Astrocyte (in vitro differentiated cells and primary cell): ENCODE data around the gene TEAD1. TPM values are rescaled to one million over a fixed set of nuclear protein-coding genes. Genes with fewer than 3 reads are reported as not detected.

ENCODE experiments used
- DNase-seq: peaks from one replicate; pipeline ENCODE4 v3.0.0-alpha.2; 2010; ENCODE audit warnings: low read depth
- FAIRE-seq: peaks from 2 replicates; lab custom pipeline; 2011; peaks lifted over from hg19 to GRCh38; lab: Jason Lieb, UNC
- H2AFZ ChIP-seq: 2 replicates; pipeline ENCODE4 v1.6.0; 2012; ENCODE audit warnings: low read depth, low read length, inconsistent platforms
- H3K27ac ChIP-seq: 2 replicates; pipeline ENCODE4 v1.5.1; 2011; ENCODE audit warnings: low read depth, low read length, inconsistent platforms
- H3K27me3 ChIP-seq: 2 replicates; pipeline ENCODE4 v1.6.0; 2011; ENCODE audit warnings: low read length, inconsistent platforms; ENCODE audit not compliant: insufficient read depth
- H3K36me3 ChIP-seq: 2 replicates; pipeline ENCODE4 v1.5.1; 2011; ENCODE audit warnings: low read length, inconsistent platforms; ENCODE audit not compliant: insufficient read depth
- H3K4me1 ChIP-seq: 2 replicates; pipeline ENCODE4 v1.5.1; 2011; ENCODE audit warnings: low read length, inconsistent platforms; ENCODE audit not compliant: insufficient read depth
- H3K4me2 ChIP-seq: 2 replicates; pipeline ENCODE4 v1.6.0; 2012; ENCODE audit warnings: low read length, inconsistent platforms
- H3K4me3 ChIP-seq: 2 replicates; pipeline ENCODE4 v1.5.1; 2011; ENCODE audit warnings: low read depth, mild to moderate bottlenecking, low read length, inconsistent platforms; ENCODE audit not compliant: insufficient read depth
- H3K79me2 ChIP-seq: 2 replicates; pipeline ENCODE4 v1.6.0; 2012; ENCODE audit warnings: mild to moderate bottlenecking, low read length, inconsistent platforms; ENCODE audit not compliant: insufficient read depth
- H3K9ac ChIP-seq: 2 replicates; pipeline ENCODE4 v1.6.0; 2012; ENCODE audit warnings: mild to moderate bottlenecking, low read length, inconsistent platforms
- H3K9me3 ChIP-seq: 2 replicates; pipeline ENCODE4 v1.5.1; 2012; ENCODE audit warnings: low read depth, mild to moderate bottlenecking, low read length, inconsistent platforms; ENCODE audit not compliant: insufficient read depth
- H4K20me1 ChIP-seq: 2 replicates; pipeline ENCODE4 v1.6.0; 2012; ENCODE audit warnings: low read length, inconsistent platforms; ENCODE audit not compliant: insufficient read depth
- H3K27ac Mint-ChIP-seq: one replicate; pipeline ENCODE4 v1.8.0; 2021; ENCODE audit warnings: mild to moderate bottlenecking, mixed read lengths; ENCODE audit not compliant: unreplicated experiment
- H3K27me3 Mint-ChIP-seq: one replicate; pipeline ENCODE4 v1.8.0; 2021; ENCODE audit warnings: low read depth, mixed read lengths; ENCODE audit not compliant: unreplicated experiment
- H3K36me3 Mint-ChIP-seq: one replicate; pipeline ENCODE4 v1.8.0; 2021; ENCODE audit warnings: low read depth, mixed read lengths; ENCODE audit not compliant: unreplicated experiment
- H3K4me1 Mint-ChIP-seq: one replicate; pipeline ENCODE4 v1.8.0; 2021; ENCODE audit warnings: low read depth, mixed read lengths; ENCODE audit not compliant: unreplicated experiment
- H3K4me3 Mint-ChIP-seq: one replicate; pipeline ENCODE4 v1.8.0; 2021; ENCODE audit warnings: mild to moderate bottlenecking, moderate library complexity, mixed read lengths; ENCODE audit not compliant: unreplicated experiment
- H3K9me3 Mint-ChIP-seq: one replicate; pipeline ENCODE4 v1.8.0; 2021; ENCODE audit warnings: mild to moderate bottlenecking, mixed read lengths; ENCODE audit not compliant: unreplicated experiment
- CTCF ChIP-seq: IDR thresholded peaks from 2 replicates; pipeline ENCODE4 v1.5.1; 2011; ENCODE audit warnings: low read depth, mild to moderate bottlenecking, inconsistent platforms, low read length, moderate library complexity; ENCODE audit not compliant: insufficient read depth
- EZH2 ChIP-seq: IDR thresholded peaks from 2 replicates; pipeline ENCODE4 v1.6.1; 2012; ENCODE audit warnings: mild to moderate bottlenecking, low read length, inconsistent platforms; ENCODE audit not compliant: insufficient read depth
- total RNA-seq: library from RNA; stranded (reverse); gene quantifications from 2 replicates; pipeline ENCODE4 v1.2.1, GENCODE V29; 2021

Gene TEAD1
- total RNA-seq, 1 donor from 2014 or later, result 149 TPM

GRCh38 chr11:12809864-12810567, 135.8 kb downstream of the TEAD1 start:
- H3K27me3 Mint-ChIP-seq, result no peaks in the 10 kb centered on the region
- no peaks in the 10 kb centered on the region for H3K9me3 Mint-ChIP-seq
- no peak overlapping the region for H3K4me3 ChIP-seq
- H3K36me3 ChIP-seq, result no peaks in the 10 kb centered on the region
- peak overlapping the region; percentile 26 for H3K9ac ChIP-seq
- no peak overlapping the region for H2AFZ ChIP-seq
- H3K4me1 ChIP-seq, result peaks cover 61% of the 10 kb centered on the region
- peaks cover 80% of the 10 kb centered on the region for H3K4me1 Mint-ChIP-seq
- DNase-seq (peak; percentile 80), FAIRE-seq (no peak)
- H3K27ac Mint-ChIP-seq, result peak overlapping the region; percentile 95
- peak overlapping the region; percentile 60 for H3K4me2 ChIP-seq
- H3K9me3 ChIP-seq, result no peaks in the 10 kb centered on the region
- peaks cover 9% of the 10 kb centered on the region for H3K36me3 Mint-ChIP-seq
- no peak overlapping the region for H3K4me3 Mint-ChIP-seq
- peaks cover 93% of the 10 kb centered on the region for H3K79me2 ChIP-seq
- H4K20me1 ChIP-seq, result peaks cover 85% of the 10 kb centered on the region
- peak overlapping the region; percentile 47 for H3K27ac ChIP-seq
- TF ChIP-seq EZH2 (no peak), CTCF (no peak)
- no peaks in the 10 kb centered on the region for H3K27me3 ChIP-seq

- H3K9me3 ChIP-seq, result no peaks in the 10 kb centered on the region
- peak overlapping the region; percentile 26 for H3K9ac ChIP-seq
- peak overlapping the region; percentile 60 for H3K4me2 ChIP-seq
- peaks cover 66% of the 10 kb centered on the region for H3K4me1 ChIP-seq
- peaks cover 9% of the 10 kb centered on the region for H3K36me3 Mint-ChIP-seq
- peaks cover 93% of the 10 kb centered on the region for H3K79me2 ChIP-seq
- peak overlapping the region; percentile 47 for H3K27ac ChIP-seq
- no peaks in the 10 kb centered on the region for H3K9me3 Mint-ChIP-seq
- H3K27ac Mint-ChIP-seq, result peak overlapping the region; percentile 85
- peaks cover 89% of the 10 kb centered on the region for H4K20me1 ChIP-seq
- H3K27me3 Mint-ChIP-seq, result no peaks in the 10 kb centered on the region
- H3K27me3 ChIP-seq, result no peaks in the 10 kb centered on the region
- DNase-seq (peak; percentile 92), FAIRE-seq (no peak)
- TF ChIP-seq CTCF (no peak), EZH2 (no peak)
- H3K4me3 Mint-ChIP-seq, result no peak overlapping the region
- no peak overlapping the region for H3K4me3 ChIP-seq
- no peaks in the 10 kb centered on the region for H3K36me3 ChIP-seq
- H2AFZ ChIP-seq, result no peak overlapping the region
- peaks cover 85% of the 10 kb centered on the region for H3K4me1 Mint-ChIP-seq
Measured at GRCh38 chr11:12810568-12810894, 136.3 kb downstream of the TEAD1 start.

GRCh38 chr11:12811861-12812260, 137.6 kb downstream of the TEAD1 start:
- TF ChIP-seq CTCF, result no peak
- TF ChIP-seq EZH2, result no peak
- H3K9me3 ChIP-seq, result no peaks in the 10 kb centered on the region
- Mint-ChIP-seq H3K4me3 (no peak overlapping the region), H3K27me3 (no peaks in the 10 kb centered on the region), H3K36me3 (peaks cover 4% of the 10 kb centered on the region), H3K27ac (no peak overlapping the region), H3K4me1 (peaks cover 87% of the 10 kb centered on the region), H3K9me3 (no peaks in the 10 kb centered on the region)
- H3K4me3 ChIP-seq, result no peak overlapping the region
- FAIRE-seq, result no peak
- H3K27me3 ChIP-seq, result no peaks in the 10 kb centered on the region
- no peak overlapping the region for H3K27ac ChIP-seq
- H3K79me2 ChIP-seq, result peaks cover 93% of the 10 kb centered on the region
- no peak overlapping the region for H3K9ac ChIP-seq
- H4K20me1 ChIP-seq, result peaks cover 92% of the 10 kb centered on the region
- H2AFZ ChIP-seq, result no peak overlapping the region
- no peaks in the 10 kb centered on the region for H3K36me3 ChIP-seq
- no peak overlapping the region for H3K4me2 ChIP-seq
- no peak for DNase-seq
- peaks cover 67% of the 10 kb centered on the region for H3K4me1 ChIP-seq
